Central memory CD4-positive, alpha-beta T cell (primary cell): Measurements from ENCODE around the gene RREB1.

ENCODE experiments used
- DNase-seq: peaks from one replicate; pipeline ENCODE4 v3.0.0; 2022

Gene RREB1

GRCh38 chr6:7166410-7167293 is 58.9 kb downstream of the RREB1 start:
- no peak for DNase-seq

GRCh38 chr6:7169296-7169721 is 61.5 kb downstream of the RREB1 start:
- no peak for DNase-seq

GRCh38 chr6:7170117-7170732 is 62.5 kb downstream of the RREB1 start:
- DNase-seq = no peak

- no peak for DNase-seq
Measured at GRCh38 chr6:7171119-7171518, 63.4 kb downstream of the RREB1 start.

- DNase-seq = no peak
Measured at GRCh38 chr6:7171733-7172132, 64.0 kb downstream of the RREB1 start.

- no peak for DNase-seq
Measured at GRCh38 chr6:7172649-7173048, 64.9 kb downstream of the RREB1 start.

GRCh38 chr6:7173843-7174503 is 66.2 kb downstream of the RREB1 start:
- DNase-seq = no peak

- no peak for DNase-seq
Measured at GRCh38 chr6:7175462-7175861, 67.7 kb downstream of the RREB1 start.

- DNase-seq = no peak
Measured at GRCh38 chr6:7176208-7176607, 68.4 kb downstream of the RREB1 start.

- no peak for DNase-seq
Measured at GRCh38 chr6:7178280-7178679, 70.5 kb downstream of the RREB1 start.

- no peak for DNase-seq
Measured at GRCh38 chr6:7180751-7181150, 73.0 kb downstream of the RREB1 start.

- DNase-seq = no peak
Measured at GRCh38 chr6:7183707-7184106, 75.9 kb downstream of the RREB1 start.

- DNase-seq = no peak
Measured at GRCh38 chr6:7184502-7184901, 76.7 kb downstream of the RREB1 start.

- no peak for DNase-seq
Measured at GRCh38 chr6:7185561-7185960, 77.8 kb downstream of the RREB1 start.

GRCh38 chr6:7188492-7188891 is 80.7 kb downstream of the RREB1 start:
- DNase-seq = no peak

- DNase-seq = no peak
Measured at GRCh38 chr6:7189101-7189758, 81.5 kb downstream of the RREB1 start.

- DNase-seq = no peak
Measured at GRCh38 chr6:7190791-7191190, 83.0 kb downstream of the RREB1 start.

GRCh38 chr6:7193122-7193521 is 85.4 kb downstream of the RREB1 start:
- no peak for DNase-seq

GRCh38 chr6:7194657-7195056 is 86.9 kb downstream of the RREB1 start:
- no peak for DNase-seq

- no peak for DNase-seq
Measured at GRCh38 chr6:7195339-7196018, 87.7 kb downstream of the RREB1 start.

GRCh38 chr6:7196019-7196402 is 88.2 kb downstream of the RREB1 start:
- DNase-seq = peak; percentile 3

- no peak for DNase-seq
Measured at GRCh38 chr6:7196685-7197283, 89.0 kb downstream of the RREB1 start.
